Hematopoietic multipotent progenitor cell treated with erythropoietin and hydrocortisone succinate and interleukin-3 and kit ligand, for 8 days (in vitro differentiated cells): ENCODE measurements around the gene WAS.
"Not testable (repeated sequence)": the region's sequence is repeated elsewhere in the genome, so short reads cannot be mapped to it uniquely, and the experiment has no call there.

Experiments used
- DNase-seq: peaks from one replicate; pipeline ENCODE4 v3.0.0-alpha.2; 2015

Gene WAS

DNA sequence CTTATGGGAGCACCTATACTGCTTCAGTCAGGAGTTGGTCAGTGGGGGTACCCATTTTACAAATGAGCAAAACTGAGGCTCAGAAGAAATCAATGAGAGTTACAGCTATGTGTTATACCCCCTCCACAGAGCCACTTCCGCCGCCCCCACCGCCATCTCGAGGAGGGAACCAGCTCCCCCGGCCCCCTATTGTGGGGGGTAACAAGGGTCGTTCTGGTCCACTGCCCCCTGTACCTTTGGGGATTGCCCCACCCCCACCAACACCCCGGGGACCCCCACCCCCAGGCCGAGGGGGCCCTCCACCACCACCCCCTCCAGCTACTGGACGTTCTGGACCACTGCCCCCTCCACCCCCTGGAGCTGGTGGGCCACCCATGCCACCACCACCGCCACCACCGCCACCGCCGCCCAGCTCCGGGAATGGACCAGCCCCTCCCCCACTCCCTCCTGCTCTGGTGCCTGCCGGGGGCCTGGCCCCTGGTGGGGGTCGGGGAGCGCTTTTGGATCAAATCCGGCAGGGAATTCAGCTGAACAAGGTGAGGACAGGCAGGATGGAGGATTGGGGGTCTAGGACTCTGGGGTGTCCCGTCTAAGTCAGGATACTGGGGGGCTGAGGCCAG is 5.0 kb downstream of the WAS start:
- no peak for DNase-seq

DNA sequence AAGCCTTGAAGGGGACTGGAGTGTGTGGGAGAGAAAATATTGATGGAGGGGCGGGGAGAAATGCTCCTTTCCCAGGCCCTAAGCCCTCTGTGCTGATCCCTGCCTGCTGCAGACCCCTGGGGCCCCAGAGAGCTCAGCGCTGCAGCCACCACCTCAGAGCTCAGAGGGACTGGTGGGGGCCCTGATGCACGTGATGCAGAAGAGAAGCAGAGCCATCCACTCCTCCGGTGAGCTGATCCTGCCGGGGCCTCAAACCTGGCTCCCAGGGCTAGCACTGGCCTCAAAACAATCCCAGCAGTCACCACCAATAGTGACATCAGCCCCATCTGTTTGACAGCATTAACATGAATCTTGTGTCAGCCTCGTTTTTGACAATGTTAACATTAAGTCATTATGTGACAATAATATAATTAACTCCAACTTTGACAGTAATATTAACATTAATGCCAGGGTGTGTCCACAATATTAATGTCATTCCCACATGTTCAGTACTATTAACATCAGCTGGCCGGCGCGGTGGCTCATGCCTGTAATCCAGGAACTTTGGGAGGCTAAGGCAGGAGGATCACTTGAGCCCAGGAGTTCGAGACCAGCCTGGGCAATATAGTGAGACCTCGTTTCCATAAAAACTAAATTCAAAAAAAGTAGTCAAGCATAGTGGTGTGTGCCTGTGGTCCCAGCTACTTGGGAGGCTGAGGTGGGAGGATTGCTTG is 5.8 kb downstream of the WAS start:
- DNase-seq: no peak

DNA sequence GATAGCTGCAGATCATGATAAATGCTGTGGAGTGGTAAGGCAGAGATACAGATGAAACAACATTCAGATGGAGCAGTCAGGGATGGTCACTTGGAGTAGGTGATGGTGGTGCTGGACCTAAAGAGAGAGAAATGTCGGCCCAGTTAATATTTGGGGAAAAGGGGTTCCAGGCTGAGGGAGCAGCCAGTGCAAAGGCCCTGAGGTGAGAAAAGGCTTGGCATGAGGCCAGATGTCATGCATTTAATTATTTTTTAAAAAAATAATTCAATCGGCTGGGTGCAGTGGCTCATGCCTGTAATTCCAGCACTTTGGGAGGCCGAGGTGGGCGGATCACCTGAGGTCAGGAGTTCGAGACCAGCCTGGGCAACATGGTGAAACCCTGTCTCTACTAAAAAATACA is 8.1 kb downstream of the WAS start:
- not testable (repeated sequence) for DNase-seq

DNA sequence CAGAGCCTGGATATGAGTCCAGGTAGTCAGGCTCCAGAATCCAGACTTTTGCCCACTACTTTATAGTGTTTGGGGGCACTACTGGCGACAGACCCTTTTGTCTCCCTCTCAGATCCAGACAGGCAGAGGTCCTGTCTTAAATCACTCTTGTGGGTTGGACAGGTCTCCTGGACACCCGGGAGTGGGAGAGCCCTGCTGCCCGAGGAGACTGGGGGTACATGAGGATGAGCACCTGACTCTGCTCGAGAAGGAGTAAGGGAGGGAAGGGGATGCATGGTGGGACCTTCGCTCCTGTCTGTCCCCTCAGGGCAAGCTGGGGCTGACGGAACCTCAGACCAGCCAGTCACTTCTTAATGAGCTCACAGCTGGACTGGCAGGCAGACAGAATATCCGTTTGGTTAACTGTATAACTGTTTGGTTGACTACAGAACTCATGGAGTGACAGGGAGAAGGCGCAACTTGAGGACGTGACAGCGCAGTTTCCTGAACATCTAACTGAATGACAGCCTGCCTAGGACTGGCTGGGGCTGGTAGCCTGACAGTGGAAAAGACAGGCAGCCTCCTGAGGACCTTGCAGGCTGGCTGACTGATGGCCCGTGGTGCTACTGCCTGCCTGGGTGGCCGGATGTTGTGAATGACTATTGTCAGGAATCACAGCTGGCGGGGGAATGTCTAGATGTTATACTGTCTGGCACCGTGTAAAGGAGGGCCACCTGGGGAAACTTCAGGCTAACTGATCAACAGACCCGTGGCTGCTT is 11.4 kb downstream of the WAS start:
- DNase-seq: no peak

DNA sequence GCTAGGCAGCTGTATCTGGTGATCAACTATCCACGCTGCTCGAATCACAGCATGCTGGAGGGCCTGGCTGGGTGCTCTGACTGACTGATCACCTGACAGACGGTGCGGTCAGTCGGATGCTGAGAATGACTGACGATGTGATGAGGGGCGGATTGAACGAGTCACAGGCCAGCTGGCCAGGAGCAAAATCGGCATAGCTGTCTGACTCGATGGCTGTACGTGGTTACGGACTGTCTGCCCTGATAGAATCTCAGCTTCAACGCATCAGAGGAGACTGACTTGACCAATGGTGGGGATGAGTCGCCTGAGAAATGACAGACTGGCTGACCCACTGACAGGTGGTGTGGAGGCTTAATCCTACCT is 11.9 kb downstream of the WAS start:
- DNase-seq: no peak

DNA sequence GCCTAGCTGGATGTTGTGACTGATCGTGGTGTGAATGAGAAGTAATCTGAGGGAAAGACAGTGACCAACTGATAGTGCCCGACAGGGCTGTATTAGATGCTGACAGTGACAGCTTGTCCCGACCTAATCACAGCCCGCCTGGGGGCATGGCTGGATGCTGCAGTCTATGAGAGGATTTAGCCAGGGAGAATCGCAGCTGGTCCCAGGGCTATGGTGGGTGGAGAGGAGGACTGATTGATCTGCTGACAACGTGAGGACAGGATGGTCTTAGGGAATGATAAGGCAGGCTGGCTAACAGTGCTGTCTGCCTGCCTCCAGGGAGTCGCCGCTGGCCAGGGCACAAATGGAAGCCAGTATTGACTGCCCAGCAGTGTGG is 12.3 kb downstream of the WAS start:
- DNase-seq: no peak

DNA sequence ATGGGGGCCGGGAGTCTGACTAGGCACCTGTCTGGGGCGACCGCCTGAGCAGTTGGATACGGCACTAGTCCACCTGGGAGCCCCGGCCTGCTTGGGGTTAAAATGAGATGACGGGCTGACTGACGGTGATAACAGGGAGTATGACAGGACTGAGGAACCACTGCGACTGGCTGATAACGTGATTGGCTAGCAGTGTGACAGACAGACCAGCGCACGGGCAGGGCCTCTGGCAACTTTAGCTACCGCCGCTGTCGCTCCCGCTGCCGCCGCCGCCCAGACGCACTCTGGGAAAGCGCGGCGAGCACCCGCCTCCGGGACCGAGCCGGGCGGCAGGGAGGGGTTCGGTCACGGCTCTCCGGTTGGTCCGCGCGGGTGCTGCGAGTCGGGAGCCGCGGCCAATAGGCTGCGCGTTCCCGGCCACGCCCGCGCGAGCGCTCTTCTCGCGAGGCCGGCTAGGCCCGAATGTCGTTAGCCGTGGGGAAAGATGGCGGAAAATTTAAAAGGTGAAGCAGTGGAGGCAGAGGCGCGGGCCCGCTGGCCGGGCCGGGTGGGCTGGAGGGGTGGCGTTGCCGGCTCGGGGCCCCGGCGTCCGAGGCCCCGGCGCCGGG is 12.8 kb downstream of the WAS start, which contains the start of gene SUV39H1:
Gene SUV39H1 (plus strand): TSS at position 434 of the 608 bp plus-strand sequence. CDS start 51 bp downstream, at position 485.
- DNase-seq: peak; percentile 92

DNA sequence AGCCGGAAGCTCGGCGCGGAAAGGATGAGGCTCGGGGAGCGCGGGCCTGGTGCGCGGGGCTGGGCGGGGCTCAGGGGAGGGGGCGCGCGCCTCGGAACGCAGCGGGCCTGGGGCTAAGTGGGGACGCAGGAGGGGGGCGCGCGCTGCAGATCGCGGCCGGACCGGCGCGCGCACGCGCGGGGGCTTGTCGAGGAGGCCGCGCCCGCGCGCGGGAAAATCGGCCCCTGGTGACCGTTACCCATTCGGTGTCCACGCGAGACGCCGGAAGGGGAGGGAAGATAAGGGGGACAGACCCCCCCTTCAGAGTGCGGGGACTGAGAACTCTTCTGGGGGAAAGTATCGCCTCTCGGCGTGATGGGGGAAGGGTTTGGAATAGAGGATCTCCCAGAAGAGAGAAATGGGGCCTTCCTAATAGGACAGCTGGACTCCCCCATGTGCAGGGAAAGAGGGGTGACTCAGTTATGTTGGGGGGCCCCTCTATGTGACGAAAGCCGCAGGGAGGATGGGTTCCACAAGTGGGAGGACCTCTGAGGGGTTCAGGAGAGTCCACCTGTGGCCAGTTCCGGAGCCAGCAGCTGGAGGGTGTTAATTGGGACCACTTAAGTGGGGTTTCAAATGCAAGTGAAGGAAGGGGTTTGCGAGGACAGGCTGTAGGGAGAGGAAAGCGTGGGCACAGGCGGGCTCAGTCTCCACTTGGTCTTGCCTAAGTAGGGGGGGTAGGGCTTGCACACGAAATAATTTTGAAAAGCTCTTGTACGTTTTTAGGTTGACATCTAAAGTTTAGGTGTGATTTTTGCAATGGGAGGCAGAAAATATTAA is 13.5 kb downstream of the WAS start:
- peak; percentile 73 for DNase-seq

DNA sequence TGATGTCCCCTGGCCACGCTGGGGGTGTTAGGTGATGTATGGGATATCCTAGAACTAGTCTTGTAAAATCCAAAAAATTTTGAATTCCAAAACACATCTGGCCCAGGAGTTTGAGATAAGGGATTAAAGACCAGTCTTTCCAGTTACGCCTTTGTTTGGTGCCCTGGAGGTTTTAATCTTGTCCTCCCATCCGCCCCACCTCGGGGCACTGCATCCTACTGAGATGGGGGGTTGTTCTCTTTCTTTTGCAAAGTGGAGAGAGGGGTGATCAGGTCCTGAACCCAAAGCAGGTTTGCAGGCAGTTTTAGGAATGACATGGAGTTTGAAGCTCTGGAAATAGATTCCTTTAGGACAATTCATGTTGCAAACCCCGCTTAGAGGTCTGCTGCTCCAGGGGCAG is 14.7 kb downstream of the WAS start:
- peak; percentile 36 for DNase-seq

DNA sequence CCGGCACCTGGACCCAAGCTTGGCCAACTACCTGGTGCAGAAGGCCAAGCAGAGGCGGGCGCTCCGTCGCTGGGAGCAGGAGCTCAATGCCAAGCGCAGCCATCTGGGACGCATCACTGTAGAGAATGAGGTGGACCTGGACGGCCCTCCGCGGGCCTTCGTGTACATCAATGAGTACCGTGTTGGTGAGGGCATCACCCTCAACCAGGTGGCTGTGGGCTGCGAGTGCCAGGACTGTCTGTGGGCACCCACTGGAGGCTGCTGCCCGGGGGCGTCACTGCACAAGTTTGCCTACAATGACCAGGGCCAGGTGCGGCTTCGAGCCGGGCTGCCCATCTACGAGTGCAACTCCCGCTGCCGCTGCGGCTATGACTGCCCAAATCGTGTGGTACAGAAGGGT is 16.6 kb downstream of the WAS start:
- no peak for DNase-seq

DNA sequence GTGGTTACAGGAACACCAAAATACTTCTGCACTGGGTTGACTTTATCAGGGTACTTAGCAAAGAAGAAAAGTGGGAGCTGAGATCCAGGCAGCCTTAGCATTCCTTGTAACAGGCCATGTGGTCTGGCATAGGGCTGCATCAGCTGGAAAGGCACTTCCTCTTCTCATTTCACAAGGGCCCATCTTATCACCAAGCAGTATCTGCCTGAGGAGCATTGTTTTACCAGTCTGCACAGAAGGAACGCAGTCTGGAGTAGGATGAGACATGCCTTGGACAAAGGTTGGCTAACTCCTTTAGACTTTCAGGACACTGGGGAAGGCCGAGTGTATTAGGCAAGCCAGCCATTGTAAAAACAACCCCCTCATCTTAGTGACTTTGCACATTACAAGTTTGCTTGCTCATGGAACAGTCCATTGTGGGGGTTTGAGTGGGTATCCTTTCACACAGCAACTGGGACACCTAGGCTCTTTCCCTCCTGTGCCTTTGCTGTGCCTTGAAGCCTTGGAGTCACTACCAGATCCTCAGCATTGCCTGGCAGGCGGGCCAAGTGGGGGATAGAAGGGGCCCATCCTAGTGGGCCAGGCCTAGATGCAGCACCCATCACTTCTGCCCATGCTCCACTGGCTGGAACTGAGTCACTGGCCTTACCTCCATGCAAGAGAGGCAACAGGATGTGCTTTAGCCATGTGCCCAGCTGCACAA is 17.5 kb downstream of the WAS start:
- DNase-seq: peak; percentile 12

DNA sequence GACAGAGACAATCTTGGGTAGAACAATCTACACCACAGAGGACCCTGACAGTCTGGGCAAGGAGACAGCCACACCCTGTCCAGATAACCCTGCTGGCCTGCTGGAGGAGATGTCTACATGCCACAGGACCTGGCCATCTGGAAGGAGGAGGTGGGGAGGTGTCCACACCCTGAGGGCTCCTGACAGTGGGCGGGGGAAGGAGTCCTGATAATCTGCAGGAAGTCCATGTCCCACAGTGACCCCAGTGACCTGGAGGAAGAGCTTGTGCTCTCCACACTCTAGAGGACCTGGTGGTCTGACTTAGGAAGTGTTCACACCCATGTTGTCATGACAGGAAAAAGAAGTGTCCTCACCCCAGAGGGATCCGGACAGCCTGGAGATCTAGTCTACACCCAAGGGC is 18.4 kb downstream of the WAS start:
- peak; percentile 82 for DNase-seq

DNA sequence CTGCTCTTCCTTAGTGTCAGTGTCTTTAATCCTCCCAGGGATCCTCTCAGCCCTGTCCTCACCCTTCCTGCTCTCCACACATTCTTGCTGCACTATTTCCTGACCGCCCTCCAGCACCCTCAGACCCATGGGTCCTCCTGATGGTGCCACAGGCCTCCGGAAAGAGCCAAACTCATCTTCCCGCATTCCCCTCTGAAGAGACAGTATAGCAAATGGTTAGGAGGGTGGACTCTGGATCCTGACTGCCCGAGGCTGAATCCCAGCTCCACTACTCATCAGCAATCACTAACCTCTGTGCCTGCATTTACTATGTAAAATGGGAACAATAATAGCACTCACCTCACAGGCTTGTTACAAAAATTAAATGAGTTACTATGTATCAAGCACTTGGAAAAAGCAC is 19.1 kb downstream of the WAS start:
- no peak for DNase-seq

DNA sequence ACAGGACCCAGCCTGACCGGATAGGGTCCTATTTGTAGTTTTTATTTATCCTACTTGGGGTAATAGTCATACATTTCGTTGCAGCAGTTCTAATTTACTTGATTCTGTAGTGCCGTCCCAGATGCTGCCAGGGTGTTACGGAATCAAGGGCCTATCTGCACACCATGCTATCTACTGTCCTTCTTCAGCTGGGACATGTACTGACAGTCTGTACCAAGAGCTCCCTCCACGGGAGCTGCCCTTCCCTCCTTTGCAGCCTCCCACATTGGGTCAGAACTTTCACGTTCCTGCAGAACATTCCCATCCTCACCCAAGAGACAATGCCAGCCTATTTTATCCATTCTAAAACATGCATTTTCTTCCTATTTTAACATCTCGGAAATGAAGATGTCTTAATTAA is 19.6 kb downstream of the WAS start:
- no peak for DNase-seq

DNA sequence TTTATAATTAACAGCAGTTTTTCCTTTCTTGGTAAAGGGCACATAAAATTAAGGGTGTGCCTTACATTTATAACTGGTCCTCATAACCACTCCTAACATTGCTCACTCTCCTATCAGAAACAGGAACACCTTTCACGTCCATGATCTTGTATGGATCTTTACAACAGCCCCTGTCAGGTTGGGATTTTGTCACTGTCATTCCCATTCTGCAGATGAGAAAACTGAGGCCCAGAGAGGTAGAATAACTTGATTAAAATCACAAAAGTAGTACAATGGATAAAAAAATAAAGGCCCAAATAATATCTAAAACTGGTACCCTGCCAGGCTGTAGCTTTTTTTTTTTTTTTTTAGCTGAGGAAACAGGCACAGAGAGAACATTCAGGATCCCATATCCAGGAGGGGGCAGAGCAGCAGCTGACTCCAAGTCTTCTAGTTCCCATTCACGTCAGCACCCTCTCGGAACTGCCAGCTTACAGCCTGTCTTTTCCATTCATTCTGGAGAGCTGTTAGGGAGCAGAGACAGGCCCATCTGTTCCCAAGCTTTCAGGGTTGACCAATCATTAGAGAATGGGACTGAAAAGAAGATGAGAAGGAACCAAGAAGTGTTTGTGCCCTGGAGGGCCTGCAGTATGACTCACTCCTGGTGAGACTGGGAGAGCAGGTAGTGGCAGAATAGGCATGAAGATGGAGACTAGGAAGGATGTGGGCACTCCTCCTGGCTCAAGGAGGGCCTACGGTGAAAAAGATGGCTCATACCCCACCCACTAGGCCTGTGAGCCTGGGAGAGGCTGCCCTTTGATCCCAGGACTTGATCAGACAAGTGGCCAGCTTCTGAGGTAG is 20.3 kb downstream of the WAS start:
- no peak for DNase-seq

DNA sequence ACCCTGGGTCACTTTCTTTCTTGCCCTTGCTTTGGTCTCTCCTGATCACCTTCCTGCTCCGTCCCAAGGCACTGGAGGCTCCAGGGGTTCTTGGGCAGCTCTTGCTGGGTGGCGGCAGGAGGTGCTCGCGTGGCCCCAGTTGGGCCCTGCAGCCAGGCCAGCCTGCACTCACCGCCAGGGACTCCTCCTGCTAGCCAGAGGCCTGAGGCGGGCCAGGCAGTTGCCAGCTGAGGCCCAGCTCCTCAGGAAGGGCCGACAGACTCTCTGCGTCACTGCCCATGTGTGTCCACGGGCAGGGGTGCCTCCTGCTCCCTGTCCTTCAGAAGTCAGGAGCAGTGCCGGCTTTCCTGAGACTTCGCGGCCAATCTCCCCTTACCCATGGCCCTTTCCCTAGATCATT is 22.3 kb downstream of the WAS start:
- no peak for DNase-seq

DNA sequence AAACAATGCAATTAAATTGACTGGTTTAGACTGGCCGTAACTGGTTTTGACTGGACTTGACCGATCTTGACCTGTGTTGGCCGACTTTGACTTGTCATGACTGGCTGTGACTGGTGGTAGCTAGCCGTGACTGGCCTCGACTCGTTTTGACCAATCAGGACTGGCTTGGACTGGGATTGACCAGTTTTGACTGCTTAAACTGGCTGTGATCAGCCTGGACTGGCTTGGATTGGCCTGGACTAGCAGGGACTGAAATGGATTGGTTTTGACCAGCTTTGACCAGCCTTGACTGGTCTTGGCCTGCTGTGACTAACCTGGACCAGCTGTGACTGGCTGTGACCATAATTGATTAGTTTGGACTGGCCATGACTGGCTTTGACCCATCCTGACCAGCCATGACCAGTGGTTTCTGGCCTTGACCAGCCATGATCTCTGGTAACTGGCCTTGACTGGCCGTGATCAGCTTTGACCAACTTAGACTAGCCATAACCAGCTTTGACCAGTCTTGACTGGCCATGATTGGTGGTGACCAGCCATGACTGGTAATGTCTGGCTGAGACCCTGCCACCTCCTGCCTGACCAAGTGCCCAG is 26.0 kb downstream of the WAS start:
- DNase-seq: no peak

DNA sequence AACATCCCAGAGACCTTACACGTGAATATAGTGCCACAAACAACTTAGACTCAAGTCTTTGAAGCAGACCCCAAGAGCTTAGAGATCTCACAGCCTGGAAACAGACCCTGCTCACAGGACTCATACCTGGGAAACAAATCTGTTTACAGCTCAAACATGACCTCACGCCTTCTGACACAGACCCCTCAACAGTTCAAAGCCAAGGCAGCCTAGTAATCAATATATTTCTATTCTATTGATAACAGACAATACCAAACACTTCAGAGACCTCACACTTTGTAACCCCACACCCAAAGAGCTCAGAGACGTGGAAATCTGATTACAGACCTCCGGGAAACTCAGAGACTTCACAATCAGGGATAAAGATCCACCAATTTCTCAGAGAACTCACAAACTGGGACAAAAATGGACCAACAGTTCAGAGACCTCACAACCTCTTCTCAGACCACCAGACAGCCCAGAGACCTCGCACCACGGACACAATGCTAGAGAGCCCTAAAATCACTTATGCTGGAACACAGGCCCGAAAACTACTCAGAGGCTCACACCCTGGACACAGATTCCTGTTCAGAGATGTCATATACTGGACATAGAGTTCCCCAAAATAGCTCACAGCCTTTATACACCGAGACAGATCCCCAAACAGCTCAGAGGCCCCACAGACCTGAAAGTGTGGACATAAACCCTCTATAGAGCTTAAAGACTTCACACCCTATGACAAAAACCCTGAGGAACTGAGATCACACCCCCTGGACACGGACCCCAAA is 27.7 kb downstream of the WAS start:
- DNase-seq: no peak

DNA sequence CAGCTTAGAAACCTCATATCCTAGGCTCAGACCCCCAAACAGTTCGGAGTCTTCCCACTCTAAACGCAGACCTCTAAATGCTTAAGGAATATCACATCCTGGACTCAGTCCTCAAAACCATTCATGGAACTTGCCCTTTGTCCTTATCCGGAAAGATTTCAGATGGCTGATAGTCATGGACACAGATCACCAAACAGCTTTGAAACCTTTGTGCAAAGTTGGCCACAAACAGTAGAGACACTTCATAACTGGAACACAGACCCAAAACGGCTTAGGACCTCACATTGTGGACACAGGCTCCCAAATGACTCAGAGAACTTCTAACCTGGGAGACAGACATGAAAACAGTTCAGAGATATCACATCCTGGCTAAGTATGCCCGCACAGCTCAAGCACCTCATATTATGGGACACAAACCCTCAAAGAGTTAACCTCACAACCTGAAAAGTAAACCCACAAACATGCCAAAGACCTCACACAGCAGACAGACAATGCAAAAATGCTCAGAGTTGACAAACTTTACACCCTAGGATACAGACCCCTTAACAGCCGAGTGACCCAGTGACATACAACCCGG is 28.4 kb downstream of the WAS start:
- DNase-seq: no peak

DNA sequence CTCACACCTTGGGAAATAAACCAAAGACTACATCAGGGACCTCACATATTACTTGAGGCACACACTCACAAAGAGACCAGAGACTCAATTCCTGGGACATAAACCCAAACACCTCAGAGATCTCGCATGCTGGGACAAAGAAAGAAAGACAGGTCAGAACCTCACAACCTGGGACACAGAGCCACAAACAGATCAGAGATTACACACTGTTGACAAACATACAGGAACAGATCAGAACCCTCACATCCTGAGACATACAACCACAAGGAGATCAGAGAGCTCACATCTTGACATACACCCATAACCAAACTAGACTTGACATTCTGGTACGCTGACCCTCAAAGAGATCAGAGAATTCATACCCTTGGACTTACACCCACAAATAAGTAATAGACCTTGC is 30.2 kb downstream of the WAS start:
- DNase-seq: no peak
